Measurements from ENCODE around the gene PARP1. TPM values are rescaled to one million over a fixed set of nuclear protein-coding genes. Genes with fewer than 3 reads are reported as not detected.

The PARP1 gene
- total and polyA plus RNA-seq, 8 donors: 78.7 to 153 (median 129) TPM

GRCh38 chr1:226332947-226333346, 74.9 kb downstream of the PARP1 start:
- Histone ChIP-seq H3K36me3 (no peaks in the 10 kb centered on the region), H3K27ac (no peak overlapping the region), H3K4me3 (no peak overlapping the region), H3K4me1 (peaks cover 0 to 7% of the 10 kb centered on the region in 2 donors), H3K9me3 (no peaks in the 10 kb centered on the region), H3K27me3 (no peaks in the 10 kb centered on the region)
- intact Hi-C loops (cut with DNase I): loop anchor here in 1 of 2 donors (10.0 kb wide), 1 partner anchor 208 kb away; no protein-coding TSS in a partner anchor
- DNase-seq (no peak), ATAC-seq (no peak)
- no peak for TF ChIP-seq CTCF (IDR thresholded peaks at IDR 0.05)

GRCh38 chr1:226329237-226329636, 78.7 kb downstream of the PARP1 start:
- no peaks in the 10 kb centered on the region for H3K27me3 ChIP-seq
- no peak for DNase-seq
- TF ChIP-seq CTCF (IDR thresholded peaks at IDR 0.05): no peak

GRCh38 chr1:226327761-226328162, 80.1 kb downstream of the PARP1 start:
- ATAC-seq (no peak), DNase-seq (no peak)
- no peak for TF ChIP-seq CTCF (IDR thresholded peaks at IDR 0.05)
- Histone ChIP-seq H3K27me3 (no peaks in the 10 kb centered on the region), H3K4me1 (no peaks in the 10 kb centered on the region), H3K36me3 (no peaks in the 10 kb centered on the region), H3K4me3 (no peak overlapping the region), H3K27ac (no peak overlapping the region), H3K9me3 (no peaks in the 10 kb centered on the region)
- intact Hi-C loops (cut with DNase I): no loop called here

More at GRCh38 chr1:226329237-226329636, 78.7 kb downstream of the PARP1 start:
- H3K36me3 ChIP-seq: no peaks in the 10 kb centered on the region
- H3K27ac ChIP-seq: no peak overlapping the region
- H3K4me3 ChIP-seq: no peak overlapping the region
- H3K9me3 ChIP-seq: no peaks in the 10 kb centered on the region
- intact Hi-C loops (cut with DNase I): no loop called here
- ATAC-seq: no peak
- peaks cover 0 to 7% of the 10 kb centered on the region in 2 donors for H3K4me1 ChIP-seq

- no peak for ATAC-seq
- TF ChIP-seq CTCF (IDR thresholded peaks at IDR 0.05): no peak
- intact Hi-C loops (cut with DNase I): no loop called here
Measured at GRCh38 chr1:226325178-226325577, 82.7 kb downstream of the PARP1 start.

GRCh38 chr1:226324479-226324878, 83.4 kb downstream of the PARP1 start:
- ATAC-seq (no peak), DNase-seq (no peak)
- Histone ChIP-seq H3K27ac (no peak overlapping the region), H3K4me1 (no peaks in the 10 kb centered on the region), H3K27me3 (peaks cover 0 to 8% of the 10 kb centered on the region in 2 donors), H3K4me3 (no peak overlapping the region), H3K36me3 (no peaks in the 10 kb centered on the region), H3K9me3 (no peaks in the 10 kb centered on the region)
- intact Hi-C loops (cut with DNase I): no loop called here
- no peak for TF ChIP-seq CTCF (IDR thresholded peaks at IDR 0.05)

More at GRCh38 chr1:226325178-226325577, 82.7 kb downstream of the PARP1 start:
- Histone ChIP-seq H3K4me1 (no peaks in the 10 kb centered on the region), H3K27me3 (peaks cover 0 to 8% of the 10 kb centered on the region in 2 donors), H3K9me3 (no peaks in the 10 kb centered on the region), H3K36me3 (no peaks in the 10 kb centered on the region), H3K4me3 (no peak overlapping the region), H3K27ac (no peak overlapping the region)
- DNase-seq: no peak
